ENCODE data around the gene TM9SF3.

DNA sequence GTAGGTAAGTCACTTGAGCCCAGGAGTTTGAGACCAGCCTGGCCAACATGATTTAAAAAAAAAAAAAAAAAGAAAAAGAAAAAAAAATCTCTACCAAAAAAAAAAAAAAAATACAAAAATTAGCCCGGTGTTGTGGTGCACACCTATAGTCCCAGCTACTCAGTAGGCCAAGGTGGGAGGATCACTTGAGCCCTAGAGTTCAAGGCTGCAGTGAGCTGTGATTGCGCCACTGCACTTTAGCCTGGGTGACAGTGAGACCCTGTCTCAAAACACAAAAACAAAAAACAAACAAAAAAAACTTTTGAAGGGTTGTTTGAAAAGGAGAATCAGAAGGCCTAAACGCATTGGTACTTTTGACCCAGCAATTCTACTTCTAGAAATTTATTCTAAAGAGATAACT, 86.8 kb downstream of the TM9SF3 start:
- no peak for TF ChIP-seq EZH2 (IDR thresholded peaks at IDR 0.05; ENCODE audit: borderline replicate concordance, low read length)
- TF ChIP-seq, protein P1, sequence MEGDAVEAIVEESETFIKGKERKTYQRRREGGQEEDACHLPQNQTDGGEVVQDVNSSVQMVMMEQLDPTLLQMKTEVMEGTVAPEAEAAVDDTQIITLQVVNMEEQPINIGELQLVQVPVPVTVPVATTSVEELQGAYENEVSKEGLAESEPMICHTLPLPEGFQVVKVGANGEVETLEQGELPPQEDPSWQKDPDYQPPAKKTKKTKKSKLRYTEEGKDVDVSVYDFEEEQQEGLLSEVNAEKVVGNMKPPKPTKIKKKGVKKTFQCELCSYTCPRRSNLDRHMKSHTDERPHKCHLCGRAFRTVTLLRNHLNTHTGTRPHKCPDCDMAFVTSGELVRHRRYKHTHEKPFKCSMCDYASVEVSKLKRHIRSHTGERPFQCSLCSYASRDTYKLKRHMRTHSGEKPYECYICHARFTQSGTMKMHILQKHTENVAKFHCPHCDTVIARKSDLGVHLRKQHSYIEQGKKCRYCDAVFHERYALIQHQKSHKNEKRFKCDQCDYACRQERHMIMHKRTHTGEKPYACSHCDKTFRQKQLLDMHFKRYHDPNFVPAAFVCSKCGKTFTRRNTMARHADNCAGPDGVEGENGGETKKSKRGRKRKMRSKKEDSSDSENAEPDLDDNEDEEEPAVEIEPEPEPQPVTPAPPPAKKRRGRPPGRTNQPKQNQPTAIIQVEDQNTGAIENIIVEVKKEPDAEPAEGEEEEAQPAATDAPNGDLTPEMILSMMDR (IDR thresholded peaks at IDR 0.05; ENCODE audit: low read length), result no peak
